GM23338 (cell line): ENCODE data around the gene KCTD4. TPM values are rescaled to one million over a fixed set of nuclear protein-coding genes. Genes with fewer than 3 reads are reported as not detected.
A peak's percentile ranks its signal among the peaks of the same experiment; 100 is the strongest.

Experiments used
- ATAC-seq: fragments of 200-7000 bp; cut with Tn5 transposase; 3 replicates; pipeline ENCODE4 v1.9.1; 2020
- DNase-seq: peaks from one replicate; pipeline ENCODE4 v3.0.0-alpha.2; 2015; ENCODE audit warnings: low spot score
- H2AFZ ChIP-seq: fragments of 200-600 bp; sonication (generic); 2 replicates; pipeline ENCODE4 v1.8.0; 2016; ENCODE audit warnings: antibody characterized with exemption, mild to moderate bottlenecking, moderate library complexity
- H3F3A ChIP-seq: fragments of 200-600 bp; sonication (generic); replicated peaks from 2 replicates; pipeline ENCODE4 v1.8.0; 2017; ENCODE audit warnings: antibody characterized with exemption, mixed run types, low read depth
- H3K27ac ChIP-seq: fragments of 200-600 bp; sonication (generic); 2 replicates; pipeline ENCODE4 v1.6.1; 2016; ENCODE audit warnings: low read depth
- H3K27me3 ChIP-seq: fragments of 200-600 bp; sonication (generic); 2 replicates; pipeline ENCODE4 v1.8.0; 2016; ENCODE audit warnings: mild to moderate bottlenecking, mixed run types, moderate library complexity; ENCODE audit not compliant: insufficient read depth
- H3K36me3 ChIP-seq: fragments of 200-600 bp; sonication (generic); 2 replicates; pipeline ENCODE4 v1.8.0; 2016; ENCODE audit warnings: mild to moderate bottlenecking; ENCODE audit not compliant: insufficient read depth
- H3K4me1 ChIP-seq: fragments of 200-600 bp; sonication (generic); 2 replicates; pipeline ENCODE4 v1.8.0; 2016; ENCODE audit warnings: mild to moderate bottlenecking, moderate library complexity; ENCODE audit not compliant: insufficient read depth
- H3K4me2 ChIP-seq: fragments of 200-600 bp; sonication (generic); 2 replicates; pipeline ENCODE4 v1.7.1; 2017; ENCODE audit warnings: mixed run types
- H3K4me3 ChIP-seq: fragments of 200-600 bp; sonication (generic); 2 replicates; pipeline ENCODE4 v1.6.1; 2016; ENCODE audit warnings: mixed run types
- H3K79me2 ChIP-seq: fragments of 200-600 bp; sonication (generic); replicated peaks from 2 replicates; pipeline ENCODE4 v1.8.0; 2017; ENCODE audit warnings: mild to moderate bottlenecking; ENCODE audit not compliant: insufficient read depth
- H3K9me2 ChIP-seq: fragments of 200-600 bp; sonication (generic); 2 replicates; pipeline ENCODE4 v1.8.0; 2017; ENCODE audit not compliant: insufficient read depth
- H4K20me1 ChIP-seq: fragments of 200-600 bp; sonication (generic); replicated peaks from 2 replicates; pipeline ENCODE4 v1.8.0; 2017; ENCODE audit warnings: mild to moderate bottlenecking; ENCODE audit not compliant: insufficient read depth
- H3K27ac Mint-ChIP-seq: 2 replicates; pipeline ENCODE4 v1.8.0; 2020; ENCODE audit warnings: inconsistent platforms, mild to moderate bottlenecking, moderate library complexity, mixed read lengths
- H3K27me3 Mint-ChIP-seq: 3 replicates; pipeline ENCODE4 v1.8.0; 2022; ENCODE audit warnings: low read depth, mild to moderate bottlenecking, moderate library complexity, mixed read lengths, inconsistent platforms; ENCODE audit not compliant: insufficient read depth, poor library complexity
- H3K36me3 Mint-ChIP-seq: 3 replicates; pipeline ENCODE4 v1.8.0; 2021; ENCODE audit warnings: low read depth, mild to moderate bottlenecking, inconsistent platforms, moderate library complexity, mixed read lengths
- H3K4me1 Mint-ChIP-seq: 3 replicates; pipeline ENCODE4 v1.8.0; 2020; ENCODE audit warnings: mild to moderate bottlenecking, inconsistent platforms, mixed read lengths
- H3K4me3 Mint-ChIP-seq: 3 replicates; pipeline ENCODE4 v1.8.0; 2021; ENCODE audit warnings: moderate library complexity, mild to moderate bottlenecking, inconsistent platforms, mixed read lengths
- H3K9me3 Mint-ChIP-seq: 3 replicates; pipeline ENCODE4 v1.8.0; 2020; ENCODE audit warnings: moderate library complexity, mild to moderate bottlenecking, inconsistent platforms, mixed read lengths
- CTCF ChIP-seq, 2 experiments: fragments of 200-600 bp in 1 of 2; sonication (generic) in 1 of 2; conservative IDR thresholded peaks; 2 replicates each; pipeline versions ENCODE4 v1.5.1 to v1.6.1; 2016 to 2017; ENCODE audit warnings: antibody characterized with exemption in 2 of 2, low read depth in 2 of 2, mild to moderate bottlenecking in 2 of 2, moderate library complexity in 1 of 2
- EZH2 ChIP-seq: fragments of 200-600 bp; sonication (generic); IDR thresholded peaks from one replicate; pipeline ENCODE4 v1.8.0; 2017; ENCODE audit warnings: antibody characterized with exemption, mild to moderate bottlenecking, low read depth; ENCODE audit not compliant: unreplicated experiment
- EZH2phosphoT487 ChIP-seq: fragments of 200-600 bp; sonication (generic); IDR thresholded peaks from one replicate; pipeline ENCODE4 v1.8.1; 2018; ENCODE audit warnings: antibody characterized with exemption; ENCODE audit not compliant: unreplicated experiment
- NANOG ChIP-seq: IDR thresholded peaks from 2 replicates; pipeline ENCODE4 v1.6.1; 2016; ENCODE audit warnings: antibody characterized with exemption, borderline replicate concordance
- POLR2AphosphoS5 ChIP-seq: IDR thresholded peaks from 2 replicates; pipeline ENCODE4 v1.6.1; 2016; ENCODE audit warnings: antibody characterized with exemption, low read depth
- REST ChIP-seq: IDR thresholded peaks from one replicate; pipeline ENCODE4 v1.6.1; 2018; ENCODE audit warnings: antibody characterized with exemption; ENCODE audit not compliant: unreplicated experiment
- ZNF114 ChIP-seq: fragments of 250-450 bp; sonication (Bioruptor Pico); IDR thresholded peaks from 2 replicates; pipeline ENCODE4 v1.5.0; 2020; ENCODE audit warnings: mild to moderate bottlenecking, moderate library complexity
- ZNF331 ChIP-seq: fragments of 250-450 bp; sonication (Bioruptor Pico); IDR thresholded peaks from 2 replicates; pipeline ENCODE4 v1.5.0; 2020; ENCODE audit warnings: low read depth, mild to moderate bottlenecking, moderate library complexity
- ZNF462 ChIP-seq: fragments of 250-450 bp; sonication (Bioruptor Pico); IDR thresholded peaks from 2 replicates; pipeline ENCODE4 v1.5.0; 2020; ENCODE audit warnings: mild to moderate bottlenecking, moderate library complexity
- long read RNA-seq: library from polyadenylated mRNA; unstranded; transcript quantifications from one replicate; pipeline ENCODE4 v2.0.0, GENCODE V29; 2020; ENCODE audit not compliant: unreplicated experiment
- polyA plus RNA-seq: library from polyadenylated mRNA; unstranded; fragments of >200 nt; fragmentation: Nextera tagmentation; extraction: Ambion mirVana; gene quantifications from 2 replicates; pipeline ENCODE4 v1.2.1, GENCODE V29; 2016
- total RNA-seq: library from RNA; depleted of rRNA; stranded (reverse); fragments of >200 nt; shearing (Covaris generic); gene quantifications from 2 replicates; pipeline ENCODE4 v1.2.3, GENCODE V29; 2014; rRNA removed
- TF ChIP-seq, protein P1 (sequence below): IDR thresholded peaks from 2 replicates; pipeline ENCODE4 v1.6.1; 2016; ENCODE audit warnings: antibody characterized with exemption

Gene KCTD4
- total RNA-seq (not detected in 2 replicates), polyA plus RNA-seq (0.24 and 0.26 TPM in 2 replicates)
- long read RNA-seq, result 0 reads

GRCh38 chr13:45200701-45201232, at the start of gene KCTD4:
TSS of gene KCTD4 (minus strand) at chr13:45201045. CDS start at chr13:45194567, 6,478 bp downstream.
- H3K9me3 Mint-ChIP-seq, result no peaks in the 10 kb centered on the region
- no peak within 1 kb of the TSS for H2AFZ ChIP-seq
- no peak within 1 kb of the TSS for H3K4me2 ChIP-seq
- H3K4me1 ChIP-seq, result peaks cover 12% of the 10 kb centered on the region; the same call in 1 of the 2 replicates
- TF ChIP-seq NANOG (no peak), CTCF (conservative IDR thresholded peaks at IDR 0.05; ENCODE audit: low read depth in 2 of 2) (no peak), ZNF462 (CRISPR knock-in tag) (no peak), ZNF114 (CRISPR knock-in tag) (no peak), EZH2phosphoT487 (no peak), ZNF331 (no peak), POLR2AphosphoS5 (no peak), EZH2 (no peak), REST (no peak)
- TF ChIP-seq, protein P1, sequence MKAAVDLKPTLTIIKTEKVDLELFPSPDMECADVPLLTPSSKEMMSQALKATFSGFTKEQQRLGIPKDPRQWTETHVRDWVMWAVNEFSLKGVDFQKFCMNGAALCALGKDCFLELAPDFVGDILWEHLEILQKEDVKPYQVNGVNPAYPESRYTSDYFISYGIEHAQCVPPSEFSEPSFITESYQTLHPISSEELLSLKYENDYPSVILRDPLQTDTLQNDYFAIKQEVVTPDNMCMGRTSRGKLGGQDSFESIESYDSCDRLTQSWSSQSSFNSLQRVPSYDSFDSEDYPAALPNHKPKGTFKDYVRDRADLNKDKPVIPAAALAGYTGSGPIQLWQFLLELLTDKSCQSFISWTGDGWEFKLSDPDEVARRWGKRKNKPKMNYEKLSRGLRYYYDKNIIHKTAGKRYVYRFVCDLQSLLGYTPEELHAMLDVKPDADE, result no peak
- H3F3A ChIP-seq, result no peaks in the 10 kb centered on the region
- H3K4me3 ChIP-seq, result no peak within 1 kb of the TSS
- ATAC-seq (no peak), DNase-seq (no peak)
- no peaks in the 10 kb centered on the region for H4K20me1 ChIP-seq
- H3K9me2 ChIP-seq, result no peaks in the 10 kb centered on the region
- H3K4me3 Mint-ChIP-seq, result no peak within 1 kb of the TSS
- H3K4me1 Mint-ChIP-seq, result peaks cover 27% of the 10 kb centered on the region
- H3K36me3 Mint-ChIP-seq, result peaks cover 9% of the 10 kb centered on the region; the same call in 2 of the 3 replicates
- H3K27me3 Mint-ChIP-seq, result no peaks in the 10 kb centered on the region
- H3K36me3 ChIP-seq, result no peaks in the 10 kb centered on the region
- H3K27ac Mint-ChIP-seq, result peak within 1 kb of the TSS; percentile 5; the same call in 1 of the 2 replicates
- H3K79me2 ChIP-seq, result 0 out of 2 replicates have a peak, but pooled peaks cover under 1% of the 10 kb centered on the region
- no peaks in the 10 kb centered on the region for H3K27me3 ChIP-seq
- peak within 1 kb of the TSS; percentile 72 for H3K27ac ChIP-seq
